Common myeloid progenitor, CD34-positive (primary cell): ENCODE data around the gene CACNA2D4.
A peak's percentile ranks its signal among the peaks of the same experiment; 100 is the strongest.

ENCODE experiments used
- CTCF ChIA-PET: fragments of 350-600 bp; sonication (Branson Sonifier 250); formaldehyde crosslinking; loops from one replicate; lab custom pipeline; 2021; ENCODE audit warnings: antibody characterized with exemption; lab: Charles Lee
- POLR2A ChIA-PET: fragments of 350-600 bp; sonication (Branson Sonifier 250); formaldehyde crosslinking; loops from one replicate; lab custom pipeline; 2021; ENCODE audit warnings: antibody characterized with exemption; lab: Charles Lee
- DNase-seq, 3 donors: peaks; one replicate each; pipeline versions ENCODE4 v3.0.0 to v3.0.0-alpha.2; 2013
- H3K27ac ChIP-seq, 2 experiments: 1 replicate in 1 of 2; 2 replicates in 1 of 2; pipeline ENCODE4 v1.7.0; 2013; ENCODE audit warnings: inconsistent platforms in 2 of 2, low read length in 2 of 2, mild to moderate bottlenecking in 2 of 2, low read depth in 1 of 2, moderate library complexity in 1 of 2; ENCODE audit not compliant: severe bottlenecking in 2 of 2, insufficient read depth in 1 of 2, poor library complexity in 1 of 2
- H3K27me3 ChIP-seq, 5 experiments: replicated peaks in 2 of 5; 1 replicate in 3 of 5; 2 replicates in 2 of 5; pipeline versions ENCODE4 v1.6.1 to v1.7.0; 2013; ENCODE audit warnings: low read length in 4 of 5, mild to moderate bottlenecking in 2 of 5, moderate library complexity in 2 of 5, inconsistent platforms in 1 of 5; ENCODE audit not compliant: insufficient read depth in 5 of 5, control insufficient read depth in 4 of 5
- H3K36me3 ChIP-seq, 4 experiments: 1 replicate in 2 of 4; 2 replicates in 2 of 4; pipeline versions ENCODE4 v1.6.1 to v1.7.0; 2013; ENCODE audit warnings: low read length in 3 of 4, control low read depth in 1 of 4, mild to moderate bottlenecking in 1 of 4; ENCODE audit not compliant: control insufficient read depth in 4 of 4, insufficient read depth in 4 of 4
- H3K4me1 ChIP-seq, 4 experiments: 1 replicate in 3 of 4; 2 replicates in 1 of 4; pipeline versions ENCODE4 v1.6.1 to v1.7.1; 2013; ENCODE audit warnings: low read length in 3 of 4, mild to moderate bottlenecking in 3 of 4, control low read depth in 1 of 4, inconsistent platforms in 1 of 4, moderate library complexity in 1 of 4; ENCODE audit not compliant: control insufficient read depth in 4 of 4, insufficient read depth in 4 of 4; ENCODE audit errors: control extremely low read depth in 1 of 4
- H3K4me3 ChIP-seq, 7 experiments: 1 replicate in 4 of 7; 2 replicates in 3 of 7; pipeline versions ENCODE4 v1.5.1 to v1.7.0; 2013; ENCODE audit warnings: mild to moderate bottlenecking in 7 of 7, low read length in 6 of 7, moderate library complexity in 6 of 7, inconsistent platforms in 2 of 7, low read depth in 2 of 7, control low read depth in 1 of 7; ENCODE audit not compliant: insufficient read depth in 4 of 7, control insufficient read depth in 1 of 7; ENCODE audit errors: extremely low read depth in 1 of 7
- H3K9me3 ChIP-seq, 5 experiments: 1 replicate in 4 of 5; 2 replicates in 1 of 5; pipeline versions ENCODE4 v1.6.1 to v1.7.1; 2013; ENCODE audit warnings: low read length in 4 of 5, mild to moderate bottlenecking in 2 of 5, inconsistent platforms in 1 of 5, low read depth in 1 of 5, moderate library complexity in 1 of 5; ENCODE audit not compliant: control insufficient read depth in 4 of 5, insufficient read depth in 2 of 5; ENCODE audit errors: control extremely low read depth in 1 of 5
- WGBS: methylation state at CpG from one replicate; pipeline ENCODE4 v1.1.5; 2013; ENCODE audit not compliant: insufficient coverage; 5-methylcytosine and 5-hydroxymethylcytosine counted together

The CACNA2D4 gene

GRCh38 chr12:1807087-1807860 lies 111.2 kb downstream of the CACNA2D4 start:
- Histone ChIP-seq H3K4me3 (no peak overlapping the region), H3K9me3 (no peaks in the 10 kb centered on the region), H3K36me3 (no peaks in the 10 kb centered on the region), H3K4me1 (peaks cover 0 to 25% (median 7%) of the 10 kb centered on the region in 4 experiments), H3K27ac (no peak overlapping the region), H3K27me3 (no peaks in the 10 kb centered on the region)
- DNase-seq = no peak
- WGBS = 93% methylated on average over 9 of the region's 15 CpGs
- ChIA-PET POLR2A (no interaction called here), CTCF (interaction anchor here (1.7 kb wide), 1 partner anchor 9 kb away, joined by 8 read pairs; no protein-coding TSS in a partner anchor)

- no peak overlapping the region for H3K27ac ChIP-seq
- no peak for DNase-seq
- H3K9me3 ChIP-seq = no peaks in the 10 kb centered on the region
- ChIA-PET CTCF (no interaction called here), POLR2A (interaction anchor here (0.6 kb wide), 1 partner anchor 147 kb away, joined by 4 read pairs; no protein-coding TSS in a partner anchor)
- H3K4me3 ChIP-seq = no peak overlapping the region
- H3K4me1 ChIP-seq = peaks cover 0 to 19% (median 2%) of the 10 kb centered on the region in 4 experiments
- H3K27me3 ChIP-seq = no peaks in the 10 kb centered on the region
- no peaks in the 10 kb centered on the region for H3K36me3 ChIP-seq
- WGBS = 85% methylated on average over 5 of the region's 7 CpGs
These were observed 112.0 kb downstream of the CACNA2D4 start for GRCh38 chr12:1806301-1807086.

DNA sequence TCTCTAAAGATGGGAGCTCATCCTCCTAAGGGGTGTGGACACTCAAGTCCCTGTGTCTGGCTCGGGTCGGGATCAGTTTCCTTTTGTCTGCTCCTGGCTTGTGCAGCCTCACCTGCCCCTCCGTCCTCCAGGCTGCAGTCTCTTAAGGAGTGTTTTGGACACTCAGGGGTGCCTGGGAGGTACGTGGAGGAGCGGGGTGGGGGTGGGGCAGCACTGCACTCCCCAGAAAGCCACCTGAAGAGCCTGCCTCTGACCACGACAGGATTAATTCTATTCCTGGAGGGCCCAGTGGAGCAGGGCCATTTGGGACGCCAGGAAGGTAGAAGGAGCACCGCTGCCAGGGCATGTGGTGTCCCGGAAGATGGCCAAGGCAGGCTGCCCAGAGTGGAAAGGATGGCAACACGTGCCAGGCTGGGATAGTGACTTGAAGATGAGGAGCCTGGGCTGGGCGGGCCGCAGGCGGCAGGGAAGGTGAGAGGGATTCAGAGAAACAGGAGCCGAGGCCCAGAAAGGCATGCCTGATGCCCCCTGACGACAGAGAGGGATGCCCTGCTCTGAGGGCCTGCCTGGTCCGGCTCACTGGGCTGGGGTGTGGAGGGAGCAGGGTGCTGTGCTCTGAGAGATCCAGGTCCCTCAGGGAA lies 112.9 kb downstream of the CACNA2D4 start:
- H3K36me3 ChIP-seq = no peaks in the 10 kb centered on the region
- H3K4me1 ChIP-seq = peaks cover 0 to 17% (median 1%) of the 10 kb centered on the region in 4 experiments
- no peaks in the 10 kb centered on the region for H3K9me3 ChIP-seq
- no peak overlapping the region for H3K4me3 ChIP-seq
- CTCF ChIA-PET = no interaction called here
- DNase-seq = no peak
- no peak overlapping the region for H3K27ac ChIP-seq
- 98% methylated on average over 15 of the region's 16 CpGs for WGBS
- H3K27me3 ChIP-seq = no peaks in the 10 kb centered on the region
- POLR2A ChIA-PET = interaction anchor here (0.6 kb wide), 1 partner anchor 148 kb away, joined by 4 read pairs; no protein-coding TSS in a partner anchor

- ChIA-PET CTCF (interaction anchor here (1.5 to 6.8 kb wide), 3 partner anchors 9 to 135 kb away, joined by 6 to 36 read pairs (median 6); no protein-coding TSS in a partner anchor), POLR2A (no interaction called here)
- peak; percentile 82 to 86 (median 83) for DNase-seq
- Histone ChIP-seq H3K27ac (no peak overlapping the region), H3K9me3 (no peaks in the 10 kb centered on the region), H3K27me3 (no peaks in the 10 kb centered on the region), H3K4me1 (peaks cover 0 to 17% (median 1%) of the 10 kb centered on the region in 4 experiments), H3K36me3 (no peaks in the 10 kb centered on the region), H3K4me3 (peak overlapping the region in 1 of 7 experiments; percentile 19)
- 65% methylated on average over 23 of the region's 25 CpGs for WGBS
These were observed 113.7 kb downstream of the CACNA2D4 start for GRCh38 chr12:1804545-1805332.

DNA sequence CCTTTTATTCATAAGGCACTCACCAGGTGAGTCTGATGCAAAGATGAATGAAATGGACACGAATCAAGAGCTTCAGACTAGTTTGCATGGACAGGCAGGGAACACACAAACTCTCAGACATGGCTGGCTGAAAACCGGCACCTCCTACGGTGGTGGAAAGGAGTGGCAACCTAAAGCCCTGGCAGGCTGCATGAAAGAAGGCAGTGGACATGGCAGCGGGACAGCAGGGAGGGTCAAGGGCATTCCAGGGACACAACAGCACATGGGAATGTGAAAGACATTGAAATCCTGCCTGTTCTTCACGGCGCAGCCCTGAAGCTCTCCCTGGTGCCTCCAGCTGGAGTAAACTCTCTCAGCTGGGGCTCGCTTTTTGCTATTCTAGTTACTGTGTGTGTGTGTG lies 114.7 kb downstream of the CACNA2D4 start:
- H3K27ac ChIP-seq = no peak overlapping the region
- 91% methylated on average over 5 of the region's 7 CpGs for WGBS
- CTCF ChIA-PET = interaction anchor here (0.7 to 6.8 kb wide), 5 partner anchors 9 to 177 kb away, joined by 3 to 36 read pairs (median 6); no protein-coding TSS in a partner anchor
- no peak for DNase-seq
- peaks cover 0 to 9% (median 1%) of the 10 kb centered on the region in 4 experiments for H3K4me1 ChIP-seq
- H3K36me3 ChIP-seq = no peaks in the 10 kb centered on the region
- no peaks in the 10 kb centered on the region for H3K9me3 ChIP-seq
- no peak overlapping the region for H3K4me3 ChIP-seq
- POLR2A ChIA-PET = no interaction called here
- H3K27me3 ChIP-seq = no peaks in the 10 kb centered on the region

GRCh38 chr12:1801303-1801975 lies 117.0 kb downstream of the CACNA2D4 start:
- ChIA-PET CTCF (interaction anchor here (0.8 to 6.8 kb wide), 3 partner anchors 9 to 138 kb away, joined by 3 to 36 read pairs (median 3); no protein-coding TSS in a partner anchor), POLR2A (no interaction called here)
- H3K27me3 ChIP-seq = no peaks in the 10 kb centered on the region
- H3K4me3 ChIP-seq = no peak overlapping the region
- no peak for DNase-seq
- no peaks in the 10 kb centered on the region for H3K36me3 ChIP-seq
- H3K9me3 ChIP-seq = no peaks in the 10 kb centered on the region
- peaks cover 0 to 16% (median 12%) of the 10 kb centered on the region in 4 experiments for H3K4me1 ChIP-seq
- no peak overlapping the region for H3K27ac ChIP-seq
- 92% methylated on average over 11 of the region's 16 CpGs for WGBS
